GM19452 (cell line): ENCODE measurements around the gene CSPG5.

Experiments used
- ATAC-seq: cut with Tn5 transposase; IDR thresholded peaks from one replicate; pipeline ENCODE4 v1.9.1; 2021; ENCODE audit not compliant: unreplicated experiment

CSPG5 gene

GRCh38 chr3:47588053-47588452 is 9.4 kb upstream of the CSPG5 start:
- ATAC-seq = no peak

- no peak for ATAC-seq
These were observed 8.1 kb upstream of the CSPG5 start for GRCh38 chr3:47586746-47587145.

- ATAC-seq = no peak
These were observed 4.8 kb upstream of the CSPG5 start for GRCh38 chr3:47583320-47584075.

GRCh38 chr3:47581835-47582234 is 3.2 kb upstream of the CSPG5 start:
- no peak for ATAC-seq

- ATAC-seq = no peak
These were observed 2.8 kb upstream of the CSPG5 start for GRCh38 chr3:47581422-47581821.

- no peak for ATAC-seq
These were observed 1.8 kb upstream of the CSPG5 start for GRCh38 chr3:47580481-47580880.

- no peak for ATAC-seq
These were observed 1.2 kb upstream of the CSPG5 start for GRCh38 chr3:47579875-47580274.

- ATAC-seq = no peak
These were observed 489 bp downstream of the CSPG5 start for GRCh38 chr3:47578119-47578632.

GRCh38 chr3:47577583-47578118 is 1.0 kb downstream of the CSPG5 start:
- ATAC-seq = no peak

GRCh38 chr3:47573190-47574172 is 5.2 kb downstream of the CSPG5 start:
- no peak for ATAC-seq

- ATAC-seq = no peak
These were observed 7.1 kb downstream of the CSPG5 start for GRCh38 chr3:47571391-47572175.

- ATAC-seq = no peak
These were observed 9.8 kb downstream of the CSPG5 start for GRCh38 chr3:47568901-47569300.

GRCh38 chr3:47567149-47567548 is 11.5 kb downstream of the CSPG5 start:
- ATAC-seq = no peak

- ATAC-seq = no peak
These were observed 12.0 kb downstream of the CSPG5 start for GRCh38 chr3:47566667-47567066.

GRCh38 chr3:47565734-47566550 is 12.7 kb downstream of the CSPG5 start:
- ATAC-seq = no peak

- ATAC-seq = no peak
These were observed 22.3 kb downstream of the CSPG5 start for GRCh38 chr3:47556351-47556750.

GRCh38 chr3:47554335-47554734 is 24.3 kb downstream of the CSPG5 start:
- no peak for ATAC-seq

GRCh38 chr3:47553407-47553806 is 25.3 kb downstream of the CSPG5 start:
- ATAC-seq = no peak

GRCh38 chr3:47542471-47543173 is 36.0 kb downstream of the CSPG5 start:
- ATAC-seq = no peak
